H1 (cell line): ENCODE results near the gene RAD51B. TPM values are rescaled to one million over a fixed set of nuclear protein-coding genes. Genes with fewer than 3 reads are reported as not detected.

ENCODE experiments used
- CTCF ChIA-PET: fragments of 300-600 bp; sonication (Branson Sonifier 250); formaldehyde crosslinking; loops from one replicate; lab custom pipeline; 2021; ENCODE audit not compliant: partially characterized antibody; lab: Charles Lee
- POLR2A ChIA-PET: fragments of 300-600 bp; sonication (Branson Sonifier 250); formaldehyde crosslinking; loops from one replicate; lab custom pipeline; 2021; ENCODE audit warnings: inconsistent platforms; ENCODE audit not compliant: partially characterized antibody; lab: Charles Lee
- DNase-seq, 2 experiments: peaks; one replicate each; pipeline versions ENCODE4 v3.0.0 to v3.0.0-alpha.2; 2010 to 2022; ENCODE audit warnings: low spot score in 2 of 2, low read depth in 1 of 2, mixed read lengths in 1 of 2
- FAIRE-seq: peaks from 2 replicates; lab custom pipeline; 2011; peaks lifted over from hg19 to GRCh38; lab: Jason Lieb, UNC
- H2AFZ ChIP-seq: 2 replicates; pipeline ENCODE4 v1.8.1; 2012; ENCODE audit warnings: low read length, inconsistent platforms
- H2AK5ac ChIP-seq: 2 replicates; pipeline ENCODE4 v1.6.1; 2013; ENCODE audit warnings: low read depth, low read length
- H2BK120ac ChIP-seq: replicated peaks from 2 replicates; pipeline ENCODE3; 2013; ENCODE audit warnings: low read depth, low read length, inconsistent platforms
- H2BK12ac ChIP-seq: 2 replicates; pipeline ENCODE4 v1.6.1; 2013; ENCODE audit warnings: low read depth, low read length
- H2BK15ac ChIP-seq: 2 replicates; pipeline ENCODE4 v1.6.1; 2013; ENCODE audit warnings: low read length
- H2BK20ac ChIP-seq: 2 replicates; pipeline ENCODE4 v1.6.1; 2013; ENCODE audit warnings: low read length
- H2BK5ac ChIP-seq: 2 replicates; pipeline ENCODE4 v1.6.1; 2013; ENCODE audit warnings: low read depth, low read length
- H3K14ac ChIP-seq: 2 replicates; pipeline ENCODE4 v1.6.1; 2013; ENCODE audit warnings: inconsistent platforms; ENCODE audit not compliant: insufficient read length
- H3K18ac ChIP-seq: 2 replicates; pipeline ENCODE4 v1.6.1; 2013; ENCODE audit warnings: low read length; ENCODE audit errors: extremely low read depth
- H3K23ac ChIP-seq: 2 replicates; pipeline ENCODE4 v1.6.1; 2013; ENCODE audit warnings: inconsistent platforms; ENCODE audit not compliant: insufficient read length
- H3K23me2 ChIP-seq: 2 replicates; pipeline ENCODE4 v1.6.1; 2013; ENCODE audit warnings: low read depth, low read length
- H3K27ac ChIP-seq: 2 replicates; pipeline ENCODE4 v1.6.1; 2011; ENCODE audit warnings: low read depth, low read length, inconsistent platforms
- H3K27me3 ChIP-seq, 4 experiments: replicated peaks in 1 of 4; 1 replicate in 1 of 4; 2 replicates in 3 of 4; pipeline versions ENCODE4 v1.6.1 to v1.8.1; 2011 to 2013; ENCODE audit warnings: low read length in 3 of 4, mild to moderate bottlenecking in 3 of 4, inconsistent platforms in 2 of 4, mixed read lengths in 2 of 4, moderate library complexity in 1 of 4; ENCODE audit not compliant: control insufficient read depth in 3 of 4, insufficient read depth in 3 of 4; ENCODE audit errors: extremely low read depth in 1 of 4
- H3K36me3 ChIP-seq, 4 experiments: 2 replicates each; pipeline versions ENCODE4 v1.6.1 to v1.8.1; 2011 to 2013; ENCODE audit warnings: mild to moderate bottlenecking in 4 of 4, low read length in 3 of 4, moderate library complexity in 2 of 4, control low read depth in 1 of 4, inconsistent platforms in 1 of 4; ENCODE audit not compliant: insufficient read depth in 4 of 4, control insufficient read depth in 2 of 4
- H3K4ac ChIP-seq: replicated peaks from 2 replicates; pipeline ENCODE3; 2013; ENCODE audit warnings: low read length, low read depth, mixed read lengths, inconsistent platforms; ENCODE audit not compliant: insufficient read length
- H3K4me1 ChIP-seq, 4 experiments: replicated peaks in 1 of 4; 1 replicate in 1 of 4; 2 replicates in 3 of 4; pipeline versions ENCODE4 v1.6.1 to v1.8.1; 2011 to 2013; ENCODE audit warnings: low read length in 3 of 4, inconsistent platforms in 2 of 4, mixed read lengths in 1 of 4; ENCODE audit not compliant: insufficient read depth in 4 of 4, control insufficient read depth in 3 of 4
- H3K4me2 ChIP-seq, 2 experiments: 2 replicates each; pipeline versions ENCODE4 v1.6.1 to v1.8.1; 2011 to 2013; ENCODE audit warnings: low read depth in 2 of 2, low read length in 2 of 2, control low read depth in 1 of 2, inconsistent platforms in 1 of 2, mild to moderate bottlenecking in 1 of 2; ENCODE audit not compliant: insufficient read depth in 1 of 2
- H3K4me3 ChIP-seq, 4 experiments: fragments of 200-600, 300-600 bp in 1 of 4; sonication (generic), shearing (Covaris generic), sonication (Bioruptor Twin) in 1 of 4; 2 replicates each; pipeline versions ENCODE4 v1.5.1 to v1.8.1; 2011 to 2016; ENCODE audit warnings: low read length in 4 of 4, low read depth in 3 of 4, control low read depth in 2 of 4, inconsistent platforms in 2 of 4, mild to moderate bottlenecking in 2 of 4, mixed read lengths in 1 of 4, moderate library complexity in 1 of 4; ENCODE audit not compliant: insufficient read depth in 2 of 4; ENCODE audit errors: extremely low read depth in 1 of 4
- H3K56ac ChIP-seq: replicated peaks from 2 replicates; pipeline ENCODE3; 2013; ENCODE audit warnings: low read depth, mild to moderate bottlenecking, mixed read lengths, low read length, inconsistent platforms; ENCODE audit not compliant: insufficient read length
- H3K79me1 ChIP-seq: 2 replicates; pipeline ENCODE4 v1.6.1; 2013; ENCODE audit warnings: low read depth, low read length, control low read depth
- H3K79me2 ChIP-seq, 2 experiments: 2 replicates each; pipeline versions ENCODE4 v1.6.1 to v1.8.1; 2012 to 2013; ENCODE audit warnings: low read length in 2 of 2, mild to moderate bottlenecking in 2 of 2, inconsistent platforms in 1 of 2; ENCODE audit not compliant: insufficient read depth in 2 of 2, control insufficient read depth in 1 of 2
- H3K9ac ChIP-seq, 4 experiments: replicated peaks in 1 of 4; 1 replicate in 1 of 4; 2 replicates in 3 of 4; pipeline versions ENCODE4 v1.6.1 to v1.8.1; 2011 to 2013; ENCODE audit warnings: low read depth in 3 of 4, low read length in 3 of 4, control low read depth in 2 of 4, mild to moderate bottlenecking in 2 of 4, moderate library complexity in 2 of 4, inconsistent platforms in 1 of 4; ENCODE audit errors: extremely low read depth in 1 of 4
- H3K9me3 ChIP-seq, 2 experiments: 2 replicates each; pipeline versions ENCODE4 v1.6.1 to v1.8.1; 2012 to 2013; ENCODE audit warnings: mild to moderate bottlenecking in 2 of 2, moderate library complexity in 2 of 2, control low read depth in 1 of 2, inconsistent platforms in 1 of 2, low read depth in 1 of 2, low read length in 1 of 2, mixed read lengths in 1 of 2; ENCODE audit not compliant: insufficient read depth in 2 of 2
- H4K20me1 ChIP-seq, 2 experiments: replicated peaks in 1 of 2; 2 replicates each; pipeline versions ENCODE3 to v1.8.1; 2011 to 2013; ENCODE audit warnings: inconsistent platforms in 2 of 2, low read length in 2 of 2, mild to moderate bottlenecking in 1 of 2; ENCODE audit not compliant: insufficient read depth in 2 of 2, control insufficient read depth in 1 of 2
- H4K5ac ChIP-seq: 2 replicates; pipeline ENCODE4 v1.6.1; 2013; ENCODE audit warnings: low read length, low read depth, mixed read lengths, inconsistent platforms; ENCODE audit not compliant: insufficient read length
- H4K8ac ChIP-seq: 2 replicates; pipeline ENCODE4 v1.8.0; 2013; ENCODE audit warnings: mild to moderate bottlenecking, moderate library complexity, low read length, inconsistent platforms; ENCODE audit not compliant: insufficient read depth; ENCODE audit errors: extremely low read depth
- H4K91ac ChIP-seq: replicated peaks from 2 replicates; pipeline ENCODE3; 2013; ENCODE audit warnings: low read length, mixed read lengths, inconsistent platforms; ENCODE audit not compliant: insufficient read length
- SP4 ChIP-seq: IDR thresholded peaks from 2 replicates; pipeline ENCODE4 v1.6.1; 2012; ENCODE audit warnings: low read length, inconsistent platforms
- TBP ChIP-seq: IDR thresholded peaks from 2 replicates; pipeline ENCODE4 v1.6.1; 2011; ENCODE audit warnings: low read depth, low read length, improper control_type of control experiment
- WGBS, 2 experiments: shearing (Covaris generic) in 1 of 2; methylation state at CpG; one replicate each; pipeline versions ENCODE4 v1.1.6 to v1.1.7; 2013 to 2015; ENCODE audit warnings: low lambda C conversion rate in 2 of 2, mixed read lengths in 2 of 2, inconsistent platforms in 1 of 2, low coverage in 1 of 2, missing lambda C conversion rate in 1 of 2; ENCODE audit not compliant: insufficient replicate concordance in 2 of 2, insufficient coverage in 1 of 2, insufficient read length in 1 of 2; ENCODE audit errors: extremely low coverage in 1 of 2, missing lambda C conversion rate in 1 of 2; 5-methylcytosine and 5-hydroxymethylcytosine counted together
- polyA plus RNA-seq, 7 experiments: library from polyadenylated mRNA; depleted of rRNA in 3 of 7; stranded (reverse) in 5 of 7; unstranded in 2 of 7; fragments of >200 nt in 5 of 7; fragments of 200-250 nt in 2 of 7; gene quantifications; 1 replicate in 5 of 7; 2 replicates in 1 of 7; 4 replicates in 1 of 7; pipeline versions ENCODE4 v1.2.1 to v1.2.3, GENCODE V29; 2011 to 2013; ENCODE audit warnings: missing spikeins in 2 of 7, mixed read lengths in 2 of 7
- total RNA-seq: library from RNA; stranded (reverse); fragmentation: NEBNext Ultra II Directional; extraction: Animal tissue kit (Norgen Biotek cat#: 25700); gene quantifications from 2 replicates; pipeline ENCODE4 v1.2.1, GENCODE V29; 2021

Gene RAD51B
- total and polyA plus RNA-seq, 2 of the 8 experiments (the other 6 are each of a cell fraction or from before 2014, with no cell fraction given) = 3.9 to 14.9 TPM

DNA sequence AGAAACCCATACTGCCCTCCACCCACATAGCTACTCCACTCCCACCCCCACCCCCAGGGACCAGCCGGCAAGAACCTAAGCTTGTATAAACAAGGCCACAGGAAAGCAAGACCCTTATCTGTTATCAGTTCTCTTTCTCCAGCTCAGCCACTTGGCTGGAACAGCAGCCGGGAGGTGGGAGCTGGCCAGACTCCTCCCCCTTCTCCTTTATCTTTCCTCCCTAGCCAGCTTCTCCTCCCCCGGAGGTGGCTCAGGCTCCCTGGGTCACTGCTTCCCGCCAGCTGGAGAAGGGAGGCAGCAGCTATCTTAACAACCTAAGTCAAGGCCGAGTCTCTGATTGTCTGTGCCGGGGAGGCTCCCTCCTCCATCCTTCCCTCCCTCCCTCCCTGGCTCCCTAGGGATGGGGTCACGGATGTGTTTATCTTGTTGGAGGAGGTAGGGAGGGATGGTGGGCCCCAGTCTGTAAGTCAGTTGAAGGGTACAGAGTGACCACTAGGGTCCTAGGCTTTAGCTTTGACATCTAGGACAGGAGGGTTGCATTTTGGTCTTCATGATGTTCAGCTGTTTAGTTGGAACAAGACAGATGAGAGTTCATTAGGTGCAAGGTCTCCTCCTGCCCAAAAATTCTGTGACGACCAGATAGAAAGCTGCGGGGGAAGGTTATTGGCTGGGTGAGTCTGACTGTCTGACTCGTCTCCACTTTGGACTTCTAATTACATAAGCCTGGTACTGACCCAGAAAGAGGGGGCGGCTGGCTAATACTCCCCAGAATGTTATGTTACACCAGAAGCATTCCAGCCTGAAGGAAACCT lies 943.6 kb downstream of the RAD51B start:
- H3K14ac ChIP-seq = no peak overlapping the region
- H3K4ac ChIP-seq = no peak overlapping the region
- H3K36me3 ChIP-seq = no peaks in the 10 kb centered on the region
- no peak overlapping the region for H2BK12ac ChIP-seq
- H3K23me2 ChIP-seq = no peaks in the 10 kb centered on the region
- ChIA-PET POLR2A (interaction anchor here (0.7 to 3.1 kb wide), 4 partner anchors 27 to 75 kb away, joined by 3 to 12 read pairs (median 4); partner anchors contain the start of gene ZFP36L1), CTCF (interaction anchor here (0.6 to 4.1 kb wide), 11 partner anchors 11 to 465 kb away, joined by 3 to 28 read pairs (median 4); no protein-coding TSS in a partner anchor)
- H3K9me3 ChIP-seq = no peaks in the 10 kb centered on the region
- H3K23ac ChIP-seq = no peak overlapping the region
- no peak overlapping the region for H4K91ac ChIP-seq
- no peak overlapping the region for H4K8ac ChIP-seq
- no peak overlapping the region for H3K27ac ChIP-seq
- H2BK15ac ChIP-seq = no peak overlapping the region
- H3K56ac ChIP-seq = no peak overlapping the region
- DNase-seq = peak in 1 of 2 experiments; percentile 62
- 60% methylated on average over 7 of the region's 11 CpGs; no CpG with 5 or more reads in 1 of the 2 experiments for WGBS, 2 experiments
- no peak overlapping the region for H4K5ac ChIP-seq
- H3K4me1 ChIP-seq = peaks cover 2 to 12% (median 7%) of the 10 kb centered on the region in 4 experiments; a peak in 6 of 7 replicates
- H2BK20ac ChIP-seq = no peak overlapping the region
- H2AK5ac ChIP-seq = peak overlapping the region; percentile 32; the same call in 1 of the 2 replicates
- no peaks in the 10 kb centered on the region for H3K79me2 ChIP-seq
- H3K4me3 ChIP-seq = no peak overlapping the region
- H2BK120ac ChIP-seq = no peak overlapping the region
- H2AFZ ChIP-seq = peak overlapping the region; percentile 48; the same call in 1 of the 2 replicates
- H3K9ac ChIP-seq = no peak overlapping the region; a peak in 1 of 7 replicates
- FAIRE-seq = no peak
- TF ChIP-seq TBP (0 out of 2 replicates have a peak, but pooled peaks have one; percentile 21), SP4 (no peak)
- no peak overlapping the region for H2BK5ac ChIP-seq
- H3K79me1 ChIP-seq = no peaks in the 10 kb centered on the region
- no peaks in the 10 kb centered on the region for H3K27me3 ChIP-seq
- H3K18ac ChIP-seq = no peak overlapping the region; the same call in 1 of the 2 replicates
- peak overlapping the region in 1 of 2 experiments; percentile 3; a peak in 1 of 4 replicates for H3K4me2 ChIP-seq
- H4K20me1 ChIP-seq = no peaks in the 10 kb centered on the region
